ENCODE measurements around the gene RNF212.

DNA sequence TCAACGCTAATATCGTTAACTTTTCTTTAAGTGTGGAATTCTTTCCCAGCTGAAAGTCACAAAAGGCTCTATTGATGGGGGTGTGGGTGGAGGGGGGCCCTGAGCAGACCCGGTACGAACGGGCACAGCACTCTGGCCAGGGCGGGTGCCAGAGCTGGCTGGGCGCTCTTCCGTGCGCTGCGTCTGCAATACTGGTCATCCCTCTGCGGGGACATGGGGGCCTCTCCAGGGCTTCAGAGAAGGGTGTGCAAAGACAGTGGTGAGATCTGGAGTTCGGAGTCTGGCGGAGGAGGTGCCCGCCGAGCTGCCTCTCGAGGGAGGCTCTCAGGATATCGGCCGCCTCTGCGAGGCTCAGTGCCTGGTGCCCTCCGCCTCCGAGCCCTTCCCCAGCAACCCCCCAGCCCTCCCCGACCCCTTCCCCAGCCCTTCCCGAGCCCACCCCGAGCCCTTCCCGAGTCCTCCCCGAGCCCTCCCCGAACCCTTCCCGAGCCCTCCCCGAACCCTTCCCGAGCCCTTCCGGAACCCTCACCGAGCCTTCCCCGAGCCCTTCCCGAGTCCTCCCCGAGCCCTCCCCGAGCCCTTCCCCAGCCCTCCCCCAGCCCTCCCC, 67.7 kb downstream of the RNF212 start:
- TF ChIP-seq CTCF (CRISPR knock-in tag; IDR thresholded peaks at IDR 0.05) (no peak), FOXK1 (CRISPR knock-in tag; IDR thresholded peaks at IDR 0.05; ENCODE audit: borderline replicate concordance, low read depth) (no peak), ZNF556 (CRISPR knock-in tag; IDR thresholded peaks at IDR 0.05; ENCODE audit: borderline replicate concordance) (no peak), ZNF292 (CRISPR knock-in tag; IDR thresholded peaks at IDR 0.05; ENCODE audit: borderline replicate concordance, low read depth) (no peak), CHD4 (IDR thresholded peaks at IDR 0.05; ENCODE audit: borderline replicate concordance, low read length) (no peak), ZNF501 (CRISPR knock-in tag; IDR thresholded peaks at IDR 0.05) (no peak), RAD51 (IDR thresholded peaks at IDR 0.05; ENCODE audit: borderline replicate concordance) (no peak), NCOA1 (CRISPR knock-in tag; IDR thresholded peaks at IDR 0.05) (no peak), FOXA1 (IDR thresholded peaks at IDR 0.05) (no peak), FOXA1 (CRISPR knock-in tag; IDR thresholded peaks at IDR 0.05) (no peak), TBL1XR1 (IDR thresholded peaks at IDR 0.05; ENCODE audit: borderline replicate concordance, low read length, partially characterized antibody) (no peak), TCF12 (IDR thresholded peaks at IDR 0.05) (no peak), TCF12 (CRISPR knock-in tag; IDR thresholded peaks at IDR 0.05) (no peak), REPIN1 (CRISPR knock-in tag; IDR thresholded peaks at IDR 0.05; ENCODE audit: borderline replicate concordance, low read depth) (no peak), PHB2 (IDR thresholded peaks at IDR 0.05; ENCODE audit: partially characterized antibody) (no peak)

Measured in HepG2 (cell line).